Upper lobe of left lung (tissue), 4 donors: ENCODE measurements around the gene BMPR1B.

Experiments used
- EP300 ChIP-seq, 4 donors: sonication (generic); formaldehyde crosslinking; IDR thresholded peaks; one replicate each; pipeline ENCODE4 v1.5.1; 2017; ENCODE audit warnings: antibody characterized with exemption in 4 of 4, control low read depth in 2 of 4
- POLR2AphosphoS5 ChIP-seq, 2 donors: sonication (generic); formaldehyde crosslinking; IDR thresholded peaks; one replicate each; pipeline ENCODE4 v1.5.1; 2017; ENCODE audit warnings: antibody characterized with exemption in 2 of 2
- TF ChIP-seq, protein P1 (sequence below), 6 experiments: fragments of 450-650 bp in 4 of 6; fragments of 200-600 bp in 2 of 6; sonication (generic) in 2 of 6; IDR thresholded peaks; one replicate each; pipeline ENCODE4 v1.5.1; 2016 to 2019; ENCODE audit warnings: antibody characterized with exemption in 6 of 6

DNA sequence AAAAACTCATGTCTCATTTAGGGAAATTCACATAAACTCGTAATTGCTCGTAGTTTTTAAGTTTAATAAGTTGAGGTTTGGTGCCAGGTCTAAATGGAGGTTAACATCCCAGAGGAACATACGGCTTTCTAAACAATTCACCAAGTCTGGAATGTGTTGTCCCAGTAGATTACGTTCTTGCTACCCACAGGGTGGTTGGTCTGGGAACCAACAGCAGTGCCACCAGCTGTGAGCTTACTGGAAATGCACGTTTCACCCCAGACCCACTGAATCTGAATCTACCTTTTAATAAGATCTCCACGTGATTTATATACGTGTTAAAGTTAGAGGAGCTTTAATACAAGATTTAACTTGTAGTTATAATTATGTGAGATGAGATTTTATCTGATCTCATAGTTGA is 134.3 kb downstream of the BMPR1B start:
- TF ChIP-seq, protein P1, sequence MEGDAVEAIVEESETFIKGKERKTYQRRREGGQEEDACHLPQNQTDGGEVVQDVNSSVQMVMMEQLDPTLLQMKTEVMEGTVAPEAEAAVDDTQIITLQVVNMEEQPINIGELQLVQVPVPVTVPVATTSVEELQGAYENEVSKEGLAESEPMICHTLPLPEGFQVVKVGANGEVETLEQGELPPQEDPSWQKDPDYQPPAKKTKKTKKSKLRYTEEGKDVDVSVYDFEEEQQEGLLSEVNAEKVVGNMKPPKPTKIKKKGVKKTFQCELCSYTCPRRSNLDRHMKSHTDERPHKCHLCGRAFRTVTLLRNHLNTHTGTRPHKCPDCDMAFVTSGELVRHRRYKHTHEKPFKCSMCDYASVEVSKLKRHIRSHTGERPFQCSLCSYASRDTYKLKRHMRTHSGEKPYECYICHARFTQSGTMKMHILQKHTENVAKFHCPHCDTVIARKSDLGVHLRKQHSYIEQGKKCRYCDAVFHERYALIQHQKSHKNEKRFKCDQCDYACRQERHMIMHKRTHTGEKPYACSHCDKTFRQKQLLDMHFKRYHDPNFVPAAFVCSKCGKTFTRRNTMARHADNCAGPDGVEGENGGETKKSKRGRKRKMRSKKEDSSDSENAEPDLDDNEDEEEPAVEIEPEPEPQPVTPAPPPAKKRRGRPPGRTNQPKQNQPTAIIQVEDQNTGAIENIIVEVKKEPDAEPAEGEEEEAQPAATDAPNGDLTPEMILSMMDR (IDR thresholded peaks at IDR 0.05), result no peak
- no peak for TF ChIP-seq POLR2AphosphoS5 (IDR thresholded peaks at IDR 0.05)
- no peak for TF ChIP-seq EP300 (IDR thresholded peaks at IDR 0.05)
